CD4-positive, alpha-beta T cell treated with Interleukin-6 for 4 hours (primary cell): ENCODE results near the gene CCNB2.

Source experiments
- DNase-seq: peaks from one replicate; pipeline ENCODE4 v3.0.0-alpha.2; 2020; ENCODE audit warnings: mixed read lengths

CCNB2 gene

DNA sequence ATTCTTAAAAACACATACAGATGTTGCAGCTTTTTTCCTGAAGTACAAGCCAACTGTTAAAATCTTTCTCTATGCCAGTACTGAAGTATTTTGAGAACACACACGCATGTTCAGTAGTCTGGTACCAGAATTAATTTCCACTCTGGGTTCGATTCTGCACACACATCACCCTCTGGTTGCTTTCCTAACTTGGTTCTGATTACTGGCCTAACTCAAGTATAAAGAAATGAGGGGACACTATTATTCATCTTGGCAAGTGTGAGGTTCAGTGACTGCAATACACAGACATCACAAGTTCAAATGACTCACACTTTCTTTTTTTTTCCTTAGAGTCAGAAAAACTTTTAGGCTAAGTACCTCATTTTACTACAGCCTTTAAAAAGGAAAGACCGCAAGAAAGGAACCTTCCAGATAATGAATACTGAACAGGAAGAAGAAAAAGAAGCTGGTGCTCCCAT, 64.3 kb downstream of the CCNB2 start:
- DNase-seq = no peak

DNA sequence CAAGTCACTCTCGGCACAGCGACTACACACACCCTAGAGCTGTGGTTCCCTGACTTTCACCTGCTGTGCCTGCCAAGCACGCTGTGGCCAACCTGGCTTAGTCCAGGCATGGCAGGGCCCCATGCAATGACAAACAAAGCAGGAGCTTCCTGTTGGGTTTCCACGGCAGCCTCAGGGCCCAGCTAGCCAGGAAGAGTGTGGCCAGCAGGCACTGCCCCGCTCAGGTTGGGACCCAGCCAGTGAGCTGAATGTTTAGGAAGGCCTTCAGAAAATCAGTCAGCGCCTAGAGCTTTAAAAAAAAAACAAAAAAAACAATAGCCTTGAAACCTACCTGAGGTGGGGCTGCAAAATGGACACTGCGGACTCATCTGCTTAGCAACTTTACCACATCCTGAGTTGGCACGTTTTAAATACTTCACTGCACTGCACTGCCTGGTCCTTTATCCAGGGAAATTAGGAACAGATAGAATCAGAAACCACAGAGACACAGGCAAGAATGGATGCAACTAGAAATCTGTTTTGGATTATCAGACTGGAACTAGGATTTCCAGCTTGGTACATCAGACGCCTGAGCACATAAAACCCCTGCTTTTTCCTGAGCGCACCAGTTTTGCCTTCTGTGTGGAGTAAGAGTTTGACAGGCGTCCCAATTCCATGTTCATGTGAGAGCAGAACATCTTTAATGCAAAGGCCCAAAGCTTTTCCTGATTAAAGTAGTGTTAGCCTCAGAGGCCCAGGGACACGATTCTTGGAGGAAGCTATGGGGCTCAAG, 65.5 kb downstream of the CCNB2 start:
- DNase-seq = no peak

DNA sequence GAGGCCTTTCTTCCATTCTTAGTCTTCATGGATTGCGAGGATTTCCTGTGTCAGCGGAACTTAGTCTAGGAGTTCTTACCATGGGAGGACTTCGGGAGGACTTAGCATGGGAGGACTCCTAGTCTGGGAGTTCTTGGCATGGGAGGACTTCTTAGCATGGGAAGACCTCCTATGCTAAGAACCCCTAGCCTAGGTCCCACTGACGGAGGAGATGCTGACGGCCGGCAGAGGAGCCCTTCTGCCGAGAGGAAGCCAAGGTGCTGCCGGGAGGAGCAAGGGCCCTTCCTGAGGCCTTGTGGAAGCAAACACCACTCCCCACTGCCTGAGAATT, 66.1 kb downstream of the CCNB2 start:
- DNase-seq = no peak

DNA sequence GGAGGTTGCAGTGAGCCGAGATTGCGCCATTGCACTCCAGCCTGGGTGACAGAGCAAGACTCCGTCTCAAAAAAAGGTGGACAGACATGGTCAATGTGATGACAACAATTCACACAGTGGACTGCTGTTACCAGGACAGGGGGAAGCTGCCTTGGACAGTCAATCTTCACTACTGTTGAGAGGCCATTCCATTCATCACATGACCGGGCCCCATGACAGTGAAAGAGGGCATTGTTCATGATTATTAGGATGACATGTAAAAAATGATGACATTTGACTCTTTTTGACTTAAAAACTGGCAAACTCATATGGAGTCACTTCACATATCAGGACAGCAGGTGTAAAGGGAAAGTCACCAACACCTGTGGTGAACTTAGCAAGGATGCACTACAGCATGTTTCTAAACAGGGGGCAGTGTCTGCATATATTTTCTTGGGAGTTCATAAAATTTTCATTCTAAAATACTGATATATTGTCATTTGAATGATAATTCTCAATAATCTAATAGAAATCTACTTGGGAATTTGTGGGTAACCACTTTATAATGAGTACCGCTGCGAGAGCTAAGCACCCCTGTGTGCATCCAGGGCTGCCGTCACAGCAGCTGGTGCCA, 67.4 kb downstream of the CCNB2 start:
- no peak for DNase-seq

DNA sequence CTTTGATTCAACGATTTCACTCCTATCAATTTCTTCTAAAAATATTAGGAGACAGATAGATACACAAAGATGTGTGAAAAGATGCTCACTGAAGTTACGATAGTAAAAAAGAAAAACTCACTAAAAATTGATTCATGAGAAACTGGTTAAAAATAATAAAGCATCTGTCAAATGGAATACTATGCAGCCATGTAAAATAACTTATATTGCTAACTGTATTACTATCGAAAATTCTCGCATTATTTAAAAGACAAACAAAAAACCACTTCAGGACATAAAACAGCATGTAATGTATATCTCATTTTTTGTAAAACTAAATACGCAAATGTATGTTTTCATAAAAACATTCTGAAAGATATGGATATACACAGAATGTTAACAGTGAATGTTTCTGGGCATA, 68.2 kb downstream of the CCNB2 start:
- DNase-seq = no peak

DNA sequence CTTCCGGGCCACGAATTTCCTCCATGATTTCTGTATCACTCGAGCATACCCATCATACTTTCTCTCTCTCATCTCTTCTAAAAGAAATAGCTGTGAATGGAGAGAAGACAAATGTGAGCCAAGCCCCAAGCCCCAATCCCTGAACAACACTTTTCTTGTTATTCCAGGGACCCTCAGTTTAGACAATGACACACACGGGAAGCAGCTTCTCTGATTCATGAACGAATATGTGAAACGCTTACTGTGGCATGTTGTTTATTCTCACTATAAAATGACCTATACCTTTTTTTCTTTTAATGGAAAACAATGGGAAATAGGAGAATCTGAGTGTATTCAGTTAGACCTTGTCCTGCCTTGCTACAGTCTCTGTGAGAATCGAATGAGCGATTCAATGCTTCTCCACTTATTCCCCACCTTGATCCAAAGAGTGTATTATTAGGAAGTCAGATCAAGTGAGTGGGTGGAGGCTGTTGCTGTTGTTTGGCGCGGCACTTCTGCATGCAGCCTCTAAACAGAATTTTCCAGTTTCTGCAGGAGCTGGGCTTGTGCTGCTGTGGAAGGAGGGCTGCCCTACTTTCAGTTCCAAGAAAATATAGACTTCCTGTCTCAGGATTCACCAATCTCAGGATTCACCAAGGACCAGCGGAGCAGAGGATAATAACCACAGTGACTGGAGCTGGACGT, 69.3 kb downstream of the CCNB2 start:
- DNase-seq = no peak
